ENCODE results near the gene OSBPL2. TPM values are rescaled to one million over a fixed set of nuclear protein-coding genes. Genes with fewer than 3 reads are reported as not detected.

OSBPL2 gene
- total and polyA plus RNA-seq, 12 donors = 12.6 to 55.7 (median 39.8) TPM

- DNase-seq (no peak), ATAC-seq (no peak)
- Histone ChIP-seq H3K4me3 (no peak overlapping the region), H3K27ac (no peak overlapping the region), H3K4me1 (peaks cover 2 to 32% (median 13%) of the 10 kb centered on the region in 9 donors), H3K36me3 (peaks cover 0 to 88% (median 25%) of the 10 kb centered on the region in 9 donors), H3K27me3 (no peaks in the 10 kb centered on the region), H3K9me3 (no peaks in the 10 kb centered on the region)
- WGBS, 2 donors = 69 to 77% methylated on average over 10 of the region's 10 CpGs
- TF ChIP-seq CTCF (IDR thresholded peaks at IDR 0.05) = no peak
- intact Hi-C loops (cut with DNase I) = no loop called here
These were observed 33.9 kb downstream of the OSBPL2 start for GRCh38 chr20:62272200-62272599.

GRCh38 chr20:62273416-62273815 lies 35.1 kb downstream of the OSBPL2 start:
- DNase-seq (no peak), ATAC-seq (no peak)
- intact Hi-C loops (cut with DNase I) = no loop called here
- 96% methylated on average over 18 of the region's 18 CpGs for WGBS, 2 donors
- Histone ChIP-seq H3K4me3 (no peak overlapping the region), H3K9me3 (no peaks in the 10 kb centered on the region), H3K27ac (no peak overlapping the region), H3K27me3 (no peaks in the 10 kb centered on the region), H3K4me1 (peaks cover 0 to 28% (median 15%) of the 10 kb centered on the region in 9 donors), H3K36me3 (peaks cover 0 to 81% (median 25%) of the 10 kb centered on the region in 9 donors)
- TF ChIP-seq CTCF (IDR thresholded peaks at IDR 0.05) = no peak

- Histone ChIP-seq H3K27me3 (no peaks in the 10 kb centered on the region), H3K36me3 (peaks cover 0 to 78% (median 27%) of the 10 kb centered on the region in 9 donors), H3K4me1 (peaks cover 0 to 23% (median 14%) of the 10 kb centered on the region in 9 donors), H3K4me3 (no peak overlapping the region), H3K27ac (no peak overlapping the region), H3K9me3 (no peaks in the 10 kb centered on the region)
- DNase-seq = no peak
- WGBS, 2 donors = 68 to 75% methylated on average over 13 of the region's 13 CpGs
- ATAC-seq = peak in 3 of 8 donors; percentile 23 to 49 (median 33)
- no peak for TF ChIP-seq CTCF (IDR thresholded peaks at IDR 0.05)
- intact Hi-C loops (cut with DNase I) = no loop called here
These were observed 36.1 kb downstream of the OSBPL2 start for GRCh38 chr20:62274332-62274950.

GRCh38 chr20:62275219-62275618 lies 36.9 kb downstream of the OSBPL2 start:
- 94 to 95% methylated on average over 10 of the region's 10 CpGs for WGBS, 2 donors
- Histone ChIP-seq H3K4me3 (no peak overlapping the region), H3K36me3 (peaks cover 0 to 80% (median 35%) of the 10 kb centered on the region in 9 donors), H3K27me3 (no peaks in the 10 kb centered on the region), H3K9me3 (no peaks in the 10 kb centered on the region), H3K27ac (no peak overlapping the region), H3K4me1 (peaks cover 0 to 23% (median 14%) of the 10 kb centered on the region in 9 donors)
- DNase-seq (no peak), ATAC-seq (no peak)
- intact Hi-C loops (cut with DNase I) = no loop called here
- TF ChIP-seq CTCF (IDR thresholded peaks at IDR 0.05) = no peak
